ENCODE data around the gene TRAM2.

The TRAM2 gene

DNA sequence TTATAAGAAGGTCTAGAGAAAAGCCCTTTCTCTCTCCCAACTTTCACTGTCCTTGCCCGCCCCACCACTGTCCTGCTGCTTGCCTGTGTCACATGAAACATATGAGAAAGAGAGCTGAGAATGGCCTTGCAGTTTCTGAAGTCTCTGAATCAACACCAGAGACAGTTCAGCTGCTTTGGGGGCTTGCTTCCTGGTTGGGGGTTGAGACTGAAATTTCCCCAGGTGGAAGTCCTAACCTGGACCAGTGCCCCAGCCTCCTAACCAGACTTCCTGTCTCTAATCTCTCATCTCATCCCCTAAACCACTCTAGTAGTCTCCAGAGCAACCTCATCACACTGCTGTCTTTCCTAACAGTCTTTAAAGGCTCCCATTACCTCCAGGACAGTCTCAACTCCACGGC, 10.7 kb downstream of the TRAM2 start:
- DNase-seq = no peak

- DNase-seq = no peak
Measured at GRCh38 chr6:52564856-52565255, 12.0 kb downstream of the TRAM2 start.

DNA sequence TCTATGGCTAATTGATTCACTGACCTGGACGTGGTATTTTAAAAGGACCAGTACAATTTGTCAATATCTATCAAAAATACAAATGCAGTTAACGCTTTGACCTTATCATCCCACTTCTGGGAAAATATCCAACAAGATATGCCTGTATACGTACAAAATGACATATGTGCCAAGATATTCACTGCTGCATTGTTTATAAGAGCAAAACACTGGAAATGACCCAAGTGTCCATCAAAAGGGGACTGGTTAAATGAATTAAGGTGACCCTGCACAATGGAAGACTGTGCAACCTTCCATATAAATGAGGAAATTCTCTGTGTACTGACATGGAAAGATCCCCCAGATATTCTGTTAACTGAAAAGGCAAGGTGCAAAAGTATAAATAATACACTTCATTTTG, 13.9 kb downstream of the TRAM2 start:
- no peak for DNase-seq

DNA sequence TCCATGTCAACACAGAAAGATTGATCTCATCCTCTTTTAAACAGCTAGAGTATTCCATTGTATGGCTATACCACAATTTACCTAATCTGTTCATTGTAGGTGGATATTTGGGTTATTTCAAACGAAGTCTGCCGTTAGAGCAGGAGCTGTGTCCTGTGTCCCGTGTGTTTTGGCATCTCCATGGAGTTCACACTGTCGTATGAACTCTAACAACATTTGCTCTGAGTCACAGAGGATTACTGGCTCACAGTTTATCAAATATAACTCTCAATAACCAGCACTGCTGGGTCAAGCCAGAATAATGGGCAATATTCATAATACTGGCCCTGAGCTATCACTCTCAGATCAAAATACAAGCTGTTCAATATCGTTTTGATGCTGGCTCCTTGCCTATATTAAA, 16.4 kb downstream of the TRAM2 start:
- DNase-seq = no peak

GRCh38 chr6:52558266-52559000, 18.4 kb downstream of the TRAM2 start:
- no peak for DNase-seq

- no peak for DNase-seq
Measured at GRCh38 chr6:52557389-52558265, 19.2 kb downstream of the TRAM2 start.

GRCh38 chr6:52555518-52556233, 21.2 kb downstream of the TRAM2 start:
- DNase-seq = no peak

- no peak for DNase-seq
Measured at GRCh38 chr6:52554684-52555280, 22.1 kb downstream of the TRAM2 start.

GRCh38 chr6:52553719-52554118, 23.1 kb downstream of the TRAM2 start:
- DNase-seq = no peak

- no peak for DNase-seq
Measured at GRCh38 chr6:52553158-52553557, 23.7 kb downstream of the TRAM2 start.

GRCh38 chr6:52552278-52552643, 24.6 kb downstream of the TRAM2 start:
- DNase-seq = peak; percentile 40

GRCh38 chr6:52551483-52552277, 25.2 kb downstream of the TRAM2 start:
- peak; percentile 94 for DNase-seq

DNA sequence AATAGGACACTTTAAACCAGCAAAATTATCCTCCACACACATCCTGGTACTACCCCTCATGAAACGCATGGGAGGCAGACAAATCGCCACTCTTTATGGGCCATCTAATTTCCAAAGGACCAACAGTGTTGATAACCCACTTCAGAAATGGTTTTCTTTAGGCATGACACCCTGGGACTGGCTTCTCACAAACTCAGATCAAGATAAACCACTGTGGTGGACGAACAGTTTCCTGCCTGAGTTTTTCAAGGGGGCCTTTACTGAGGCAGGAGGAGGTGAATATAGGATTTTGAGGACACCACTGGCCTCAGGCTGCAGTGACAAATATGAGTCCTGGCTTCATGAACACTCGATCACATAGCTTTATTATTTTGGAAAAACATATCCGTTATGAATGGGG, 26.0 kb downstream of the TRAM2 start:
- no peak for DNase-seq

- DNase-seq = no peak
Measured at GRCh38 chr6:52550014-52550575, 26.8 kb downstream of the TRAM2 start.

GRCh38 chr6:52549428-52549827, 27.4 kb downstream of the TRAM2 start:
- no peak for DNase-seq

- no peak for DNase-seq
Measured at GRCh38 chr6:52548999-52549398, 27.9 kb downstream of the TRAM2 start.

GRCh38 chr6:52548353-52548713, 28.5 kb downstream of the TRAM2 start:
- DNase-seq = no peak

DNA sequence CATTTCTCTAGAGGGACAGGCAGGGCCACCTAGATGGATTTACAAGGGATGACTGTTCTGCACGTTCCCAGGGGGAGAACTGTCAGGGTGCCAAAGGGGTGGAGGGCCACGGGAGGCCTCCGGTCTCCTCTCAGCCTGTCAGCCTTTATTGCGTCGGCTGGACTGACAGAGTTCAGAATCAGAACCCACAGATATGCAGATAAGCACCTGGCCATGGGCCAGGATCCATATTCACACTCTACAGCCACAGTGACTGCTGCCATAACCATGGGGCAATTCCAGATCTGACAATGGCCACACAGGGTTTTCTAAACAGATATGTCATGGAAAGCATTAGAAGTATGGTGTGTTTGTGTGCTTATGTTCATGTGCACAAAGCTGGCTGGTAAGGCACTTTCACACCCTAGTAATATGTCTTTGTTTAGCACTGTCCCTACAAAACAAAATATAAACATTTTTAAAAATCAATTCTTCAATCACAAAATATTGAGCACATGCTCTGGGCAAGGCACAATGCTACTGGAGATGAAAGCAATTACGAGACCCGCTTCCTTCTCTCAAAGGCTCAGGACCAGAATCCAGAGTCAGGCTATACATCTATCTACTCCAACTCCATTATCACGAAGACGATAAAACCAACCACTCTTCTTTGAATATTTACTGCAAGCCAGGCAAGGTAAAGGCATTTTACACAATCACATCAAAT, 29.1 kb downstream of the TRAM2 start:
- no peak for DNase-seq

DNA sequence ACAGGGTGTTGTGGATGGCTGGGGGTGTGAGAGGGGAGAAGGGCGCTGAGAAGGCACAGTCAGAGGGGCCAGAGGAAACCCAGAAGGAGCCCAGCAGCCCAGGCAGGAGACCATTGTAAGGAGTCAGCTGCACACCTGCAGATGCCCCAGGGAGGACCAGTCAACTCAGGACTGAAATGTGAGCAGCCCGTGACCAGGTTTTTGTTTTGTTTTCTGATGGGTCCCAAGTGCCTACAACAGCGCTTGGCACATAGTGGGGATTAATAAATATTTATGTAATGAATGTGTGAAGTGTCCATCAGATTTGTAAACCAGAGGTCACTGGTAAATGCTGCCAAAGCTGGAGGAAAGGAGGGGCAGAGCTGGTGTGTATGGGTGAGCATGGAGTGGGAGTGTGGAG, 30.2 kb downstream of the TRAM2 start:
- DNase-seq = no peak

- no peak for DNase-seq
Measured at GRCh38 chr6:52546192-52546591, 30.7 kb downstream of the TRAM2 start.

DNA sequence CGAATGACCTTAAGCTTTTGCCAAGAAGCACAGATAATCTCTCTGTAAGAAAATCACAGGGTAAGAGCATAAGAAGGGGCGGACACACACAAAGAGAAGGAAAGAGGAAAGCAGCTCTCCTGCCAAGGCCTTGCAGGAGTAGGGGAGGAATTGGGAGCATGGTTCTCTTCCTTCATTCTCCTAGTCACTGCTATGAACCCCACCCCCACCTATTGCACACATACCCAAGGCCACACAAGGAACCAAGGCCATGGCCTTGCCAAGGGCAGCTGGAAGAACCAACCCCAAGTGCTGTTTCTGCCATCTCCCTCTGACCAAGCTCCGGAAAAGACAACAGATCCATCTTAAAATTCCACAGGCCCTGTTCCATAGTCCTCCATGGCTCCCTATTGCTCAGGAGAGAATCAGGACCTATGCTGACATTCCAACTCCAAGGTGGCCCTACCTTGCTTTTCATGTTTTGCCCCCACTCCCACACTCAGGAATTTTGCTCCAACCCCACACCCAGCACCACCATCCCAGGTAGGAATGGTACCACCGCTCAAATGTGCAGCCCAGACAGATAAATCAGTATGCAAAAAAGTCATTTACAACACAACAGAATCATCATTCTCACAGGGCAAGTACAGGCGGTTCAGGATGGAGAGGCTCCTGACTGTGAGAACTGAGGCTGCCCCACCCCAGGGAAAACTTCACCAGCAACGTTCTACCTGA, 31.3 kb downstream of the TRAM2 start:
- no peak for DNase-seq
